NCI-H2107 treated with DMSO at 0.1 percent for 48 hours (cell line): ENCODE results near the gene LANCL1.

Experiments used
- DNase-seq: peaks from one replicate; lab custom pipeline; 2025; ENCODE audit not compliant: unreplicated experiment; lab: John Stamatoyannopoulos, UW

The LANCL1 gene

GRCh38 chr2:210476194-210477128 is at the start of gene LANCL1:
TSS of gene LANCL1 (minus strand) at chr2:210476759. CDS start at chr2:210476396, 363 bp downstream.
- DNase-seq: peak; percentile 68

- DNase-seq: no peak
Measured at GRCh38 chr2:210524533-210524932, 48.0 kb upstream of the LANCL1 start.

- DNase-seq: no peak
Measured at GRCh38 chr2:210523650-210524289, 47.2 kb upstream of the LANCL1 start.

- DNase-seq: no peak
Measured at GRCh38 chr2:210522399-210522798, 45.8 kb upstream of the LANCL1 start.

GRCh38 chr2:210519594-210519993 is 43.0 kb upstream of the LANCL1 start:
- DNase-seq: no peak

GRCh38 chr2:210517264-210517663 is 40.7 kb upstream of the LANCL1 start:
- no peak for DNase-seq

- no peak for DNase-seq
Measured at GRCh38 chr2:210515911-210516310, 39.4 kb upstream of the LANCL1 start.

- DNase-seq: no peak
Measured at GRCh38 chr2:210503725-210504191, 27.2 kb upstream of the LANCL1 start.

- DNase-seq: peak; percentile 14
Measured at GRCh38 chr2:210503001-210503623, 26.6 kb upstream of the LANCL1 start.

GRCh38 chr2:210496512-210496911 is 20.0 kb upstream of the LANCL1 start:
- no peak for DNase-seq

- no peak for DNase-seq
Measured at GRCh38 chr2:210493528-210493927, 17.0 kb upstream of the LANCL1 start.

GRCh38 chr2:210481601-210482175 is 5.1 kb upstream of the LANCL1 start:
- DNase-seq: no peak

- DNase-seq: no peak
Measured at GRCh38 chr2:210480764-210481163, 4.2 kb upstream of the LANCL1 start.

GRCh38 chr2:210480079-210480478 is 3.5 kb upstream of the LANCL1 start:
- DNase-seq: no peak

- DNase-seq: no peak
Measured at GRCh38 chr2:210478661-210479060, 2.1 kb upstream of the LANCL1 start.

GRCh38 chr2:210477496-210477895 is 937 bp upstream of the LANCL1 start:
- no peak for DNase-seq

- no peak for DNase-seq
Measured at GRCh38 chr2:210475706-210476105, 853 bp downstream of the LANCL1 start.

- DNase-seq: no peak
Measured at GRCh38 chr2:210474776-210475175, 1.8 kb downstream of the LANCL1 start.

- DNase-seq: peak; percentile 38
Measured at GRCh38 chr2:210461401-210461800, 15.2 kb downstream of the LANCL1 start.

GRCh38 chr2:210460322-210461227 is 16.0 kb downstream of the LANCL1 start:
- DNase-seq: no peak
